ENCODE data around the gene WNT9A. TPM values are rescaled to one million over a fixed set of nuclear protein-coding genes. Genes with fewer than 3 reads are reported as not detected.
"Not testable (repeated sequence)": the region's sequence is repeated elsewhere in the genome, so short reads cannot be mapped to it uniquely, and the experiment has no call there.

The WNT9A gene
- total RNA-seq, 1 experiment from 2014 or later = not detected

DNA sequence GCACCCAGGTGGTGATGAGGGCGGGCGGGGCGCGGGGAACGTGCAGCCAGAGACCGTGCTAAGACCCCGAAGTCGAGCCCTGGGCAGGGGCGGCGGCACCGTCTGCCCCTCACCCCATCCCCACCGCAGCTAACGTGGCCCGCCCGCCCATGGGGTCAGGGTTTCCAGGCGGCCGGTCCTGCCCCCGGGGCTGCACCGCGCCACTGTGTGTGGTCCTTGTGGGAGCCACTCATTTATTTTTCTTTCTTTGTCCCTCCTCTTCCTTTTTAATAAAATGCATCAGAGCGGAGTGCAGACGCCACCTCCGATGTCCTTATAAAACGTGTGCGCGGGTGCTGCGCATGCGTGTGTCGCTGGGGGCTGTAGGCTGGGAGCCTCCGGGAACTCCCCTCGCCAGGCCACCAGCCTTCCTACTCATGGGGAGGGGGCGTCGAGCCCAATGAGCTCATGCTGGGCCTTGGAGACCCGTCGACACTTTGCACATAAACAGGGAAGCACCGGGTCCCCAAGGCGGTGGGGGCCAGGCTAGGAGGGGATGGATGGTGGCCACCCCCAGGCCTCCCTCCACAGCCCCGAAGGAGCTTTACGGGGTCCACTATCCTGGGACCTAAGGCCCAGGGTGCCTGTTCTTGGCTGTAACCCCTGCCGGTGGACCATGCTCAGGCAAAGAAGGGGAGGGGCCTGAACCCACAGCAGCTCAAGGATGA, 59.9 kb downstream of the WNT9A start:
- no peak for DNase-seq (ENCODE audit: low spot score)

DNA sequence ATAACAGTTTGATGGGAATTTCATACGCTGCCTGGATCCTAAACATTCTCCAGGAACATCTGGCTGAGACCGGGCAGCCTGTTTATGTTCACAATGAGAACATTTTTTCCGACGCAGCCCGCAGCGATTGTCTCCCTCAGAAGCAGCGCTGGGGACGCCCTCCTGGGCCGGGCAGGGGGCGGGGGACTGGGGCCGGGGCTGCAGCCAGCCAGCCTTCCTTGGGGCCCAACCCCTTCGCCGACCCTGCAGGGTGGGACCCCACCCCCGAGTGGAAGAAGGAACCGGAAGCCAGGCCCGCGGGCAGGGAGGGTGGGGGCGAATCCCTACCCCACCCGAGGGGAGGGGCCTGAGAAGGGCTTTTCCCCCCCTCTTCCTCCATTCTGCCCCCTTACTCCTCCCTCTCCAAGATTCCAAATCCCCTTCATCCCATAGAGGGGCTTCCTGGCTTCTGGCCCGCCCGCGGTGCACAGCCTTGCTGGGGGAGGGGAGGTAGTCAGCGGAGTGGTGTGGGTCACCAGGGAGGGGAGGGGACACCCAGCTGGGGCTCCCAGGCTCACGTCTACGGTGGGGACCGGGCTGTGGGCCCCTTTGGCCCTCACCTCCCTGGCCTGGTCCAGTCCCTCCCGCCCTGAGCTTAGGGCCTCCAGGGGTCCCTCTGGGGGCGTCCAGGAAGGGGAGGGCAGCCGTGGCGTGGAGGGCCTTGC, 60.6 kb downstream of the WNT9A start:
- DNase-seq (ENCODE audit: low spot score) = no peak

DNA sequence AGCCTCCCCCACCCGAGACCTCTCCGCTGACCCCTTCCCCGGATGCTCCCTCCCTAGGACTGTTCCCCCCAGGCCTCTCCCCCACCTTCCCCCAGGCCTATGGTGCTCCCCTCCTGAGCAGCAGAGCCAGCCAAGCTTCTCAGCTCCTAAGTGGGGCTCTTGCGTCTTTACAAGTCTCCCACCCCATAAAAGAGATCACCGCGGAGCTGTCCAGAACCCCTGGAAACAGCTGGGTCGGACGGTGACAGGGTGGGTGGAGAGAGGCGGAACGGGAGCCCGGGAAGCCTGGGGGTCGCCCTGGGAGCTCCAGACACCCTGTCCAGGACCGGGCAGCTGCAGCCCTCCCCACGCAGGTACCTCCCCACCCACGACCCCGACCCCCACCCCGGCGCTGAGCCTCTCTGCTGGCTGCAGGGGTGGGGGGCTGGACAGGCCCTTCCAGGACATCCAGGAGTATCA, 61.2 kb downstream of the WNT9A start:
- DNase-seq (ENCODE audit: low spot score) = no peak

DNA sequence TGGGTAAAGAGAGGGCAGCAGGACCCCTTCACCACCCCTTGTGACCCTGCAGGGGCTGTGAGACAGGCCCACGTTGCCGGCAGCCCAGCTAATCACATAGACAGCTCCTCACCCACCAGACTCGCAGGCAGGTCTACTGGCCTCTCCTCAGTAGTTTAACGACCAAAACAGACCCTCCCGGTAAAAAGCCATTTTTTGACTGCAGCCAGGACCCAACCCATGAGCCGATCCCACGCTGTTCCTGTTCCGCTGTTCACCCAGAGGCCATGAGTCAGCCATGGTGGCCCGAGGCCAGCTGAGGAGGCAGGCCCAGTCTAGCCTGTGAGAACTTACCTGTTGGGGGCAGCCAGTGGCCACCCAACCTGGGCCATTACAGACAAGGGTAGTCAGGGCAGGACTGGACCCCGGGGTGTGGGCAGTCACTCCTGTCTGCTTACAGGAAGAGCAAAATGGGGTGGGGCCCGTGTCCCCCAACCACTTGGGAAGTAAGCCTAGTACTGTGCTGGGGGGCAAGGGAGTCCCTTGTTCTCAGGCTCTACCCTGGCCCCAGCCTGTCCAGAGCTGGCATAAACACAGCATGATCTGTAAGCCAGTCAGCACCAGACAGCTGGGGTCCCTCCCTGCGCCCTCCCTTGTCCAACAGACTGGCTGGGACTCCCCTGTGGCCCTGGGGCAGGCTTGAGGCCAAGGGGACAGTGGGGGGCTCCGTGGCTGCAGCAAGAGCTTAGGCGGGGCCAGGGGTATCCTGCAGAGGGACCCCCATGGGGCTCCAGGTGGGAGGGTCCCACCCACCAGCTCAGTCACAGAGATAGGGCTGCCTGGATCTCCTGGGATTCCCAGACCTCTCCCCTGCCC, 61.9 kb downstream of the WNT9A start:
- DNase-seq (ENCODE audit: low spot score) = peak; percentile 39

DNA sequence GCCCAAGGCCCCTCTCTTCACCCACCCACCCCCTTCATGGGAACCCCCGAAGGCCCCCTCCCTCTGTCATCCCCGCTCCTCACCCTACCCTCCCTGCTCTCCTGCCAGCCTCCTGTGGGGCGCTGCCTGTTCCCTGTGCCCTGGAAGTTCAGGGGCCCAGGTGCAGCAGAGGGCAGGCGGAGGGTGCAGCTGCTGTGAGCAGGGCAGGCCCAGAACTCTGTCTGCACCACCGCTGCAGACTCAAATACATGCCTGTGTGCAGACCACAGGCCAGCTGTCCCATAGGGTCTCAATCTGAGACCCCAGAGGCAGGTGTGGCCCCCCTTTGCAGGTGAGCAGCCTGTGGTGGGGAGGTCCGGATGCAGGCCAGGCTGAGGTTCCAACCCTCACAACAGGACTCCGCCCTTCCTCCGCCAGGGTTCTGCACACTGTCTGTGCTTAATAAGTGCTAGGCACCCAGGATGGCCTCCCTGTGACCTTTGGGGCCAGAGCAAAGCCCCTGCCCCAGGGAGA, 62.5 kb downstream of the WNT9A start:
- no peak for DNase-seq (ENCODE audit: low spot score)

DNA sequence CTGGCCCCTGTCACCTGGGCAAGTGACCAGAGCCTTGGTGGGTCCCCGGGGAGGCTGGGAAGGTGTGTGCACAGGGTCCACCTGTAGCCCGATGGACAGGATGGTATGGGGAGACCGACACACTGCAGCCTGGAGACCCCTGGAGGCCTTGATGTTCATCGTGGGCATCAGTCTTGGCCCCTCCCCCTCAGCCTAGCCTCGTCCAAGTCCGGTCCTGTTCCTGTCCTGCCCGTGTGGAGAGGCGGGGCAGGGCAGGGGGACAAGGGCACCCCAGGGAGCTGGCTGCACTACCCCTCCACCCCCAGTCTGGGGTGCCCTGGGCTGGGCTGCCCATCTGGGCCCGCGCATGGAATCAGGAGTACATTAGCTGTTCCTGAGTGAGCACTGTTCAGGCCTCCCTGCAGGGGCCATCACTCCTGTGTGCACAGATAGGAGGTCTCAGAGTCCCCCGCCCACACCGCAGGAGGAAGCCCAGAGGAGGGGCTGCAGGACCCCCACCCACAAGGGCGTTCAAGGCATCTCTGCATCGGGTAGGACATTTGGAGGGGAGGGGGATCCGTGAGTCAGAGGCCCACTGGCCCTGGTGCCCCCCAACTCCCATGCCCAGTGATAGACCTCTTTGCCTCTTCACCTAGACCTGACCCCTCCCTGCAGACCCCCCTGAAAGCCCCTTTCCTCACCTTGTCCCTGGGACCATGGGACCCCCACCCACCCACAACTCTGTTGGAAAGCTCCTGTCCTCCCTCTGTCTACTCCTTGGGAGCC, 63.2 kb downstream of the WNT9A start:
- no peak for DNase-seq (ENCODE audit: low spot score)

DNA sequence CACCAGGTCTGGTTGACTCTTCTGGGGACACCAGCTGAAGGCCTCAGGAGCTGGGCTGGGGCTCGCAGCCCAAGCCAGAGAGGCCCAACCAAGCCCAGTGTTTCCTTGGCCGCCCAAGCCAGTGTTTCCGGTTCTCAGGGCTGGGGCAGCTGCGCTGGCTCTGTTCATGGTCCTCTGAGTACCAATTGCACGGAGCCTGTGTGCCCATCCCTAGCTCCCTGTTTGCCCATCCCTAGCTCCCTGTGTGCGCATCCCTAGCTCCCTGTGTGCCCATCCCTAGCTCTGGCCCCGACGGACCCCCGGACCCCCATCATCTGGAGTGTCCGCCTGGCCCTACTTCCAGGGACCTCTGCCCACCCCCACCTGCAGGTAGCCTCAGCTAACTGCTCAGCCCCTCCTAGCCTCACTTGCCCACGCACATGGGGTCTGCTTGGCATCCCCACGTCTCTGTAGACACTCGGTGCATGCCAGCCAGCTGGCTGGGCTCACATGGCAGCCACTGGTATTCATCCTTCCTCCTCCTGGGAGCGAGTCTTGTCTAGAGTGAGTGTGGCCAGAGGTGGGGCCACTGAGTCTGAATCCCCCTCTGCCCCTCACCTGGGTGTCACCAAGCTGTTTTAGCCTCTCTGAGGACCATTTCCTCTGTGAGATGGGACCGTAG, 64.0 kb downstream of the WNT9A start:
- no peak for DNase-seq (ENCODE audit: low spot score)

DNA sequence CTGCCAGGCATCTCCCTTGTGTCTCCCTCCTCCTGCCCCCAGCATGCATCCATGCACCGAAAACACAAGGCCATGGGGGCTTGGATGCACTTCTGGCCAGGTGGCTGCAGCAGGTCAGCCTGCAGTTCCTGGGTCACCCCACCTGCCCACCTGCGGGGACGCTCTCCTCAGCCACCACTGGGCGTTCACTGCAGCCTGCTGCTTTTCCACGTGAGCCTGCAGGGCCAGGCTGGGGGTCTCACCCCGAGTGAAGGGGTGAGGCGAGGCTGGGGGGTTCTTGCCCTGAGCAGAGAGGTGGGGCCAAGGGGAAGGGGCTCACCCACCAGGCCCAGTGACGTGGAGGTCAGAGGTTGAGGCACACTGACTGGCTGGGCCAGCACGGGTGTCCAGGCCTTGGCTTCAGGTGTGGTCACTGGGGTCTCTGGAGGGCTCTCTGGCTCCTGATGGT, 64.6 kb downstream of the WNT9A start:
- DNase-seq (ENCODE audit: low spot score) = no peak

DNA sequence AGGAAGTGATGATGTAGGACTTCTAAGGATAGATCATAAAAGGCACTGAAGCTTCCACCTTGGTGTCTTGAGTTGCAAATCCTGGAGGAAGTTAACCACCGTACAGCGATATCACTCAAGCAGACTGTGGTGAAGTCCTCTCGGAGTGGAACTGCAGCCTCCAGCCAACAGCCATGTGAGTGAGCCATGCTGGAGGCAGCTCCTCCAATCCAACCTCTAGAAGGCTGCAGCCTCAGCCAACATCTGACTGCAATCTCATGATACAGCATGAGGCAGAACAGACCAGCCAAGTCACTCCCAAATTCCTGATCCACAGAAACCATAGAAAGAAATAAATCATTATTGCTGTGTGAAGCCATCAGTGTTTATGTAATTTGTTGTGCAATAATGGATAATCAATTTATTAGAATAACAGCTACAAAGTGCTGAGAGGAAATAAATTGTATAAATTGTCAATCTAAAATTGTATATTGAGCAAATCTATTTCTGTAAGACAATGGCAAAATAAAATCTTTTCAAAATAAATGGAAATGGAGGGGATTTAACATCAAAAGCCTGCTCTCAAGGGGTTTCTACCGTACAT, 67.3 kb downstream of the WNT9A start:
- no peak for DNase-seq (ENCODE audit: low spot score)

DNA sequence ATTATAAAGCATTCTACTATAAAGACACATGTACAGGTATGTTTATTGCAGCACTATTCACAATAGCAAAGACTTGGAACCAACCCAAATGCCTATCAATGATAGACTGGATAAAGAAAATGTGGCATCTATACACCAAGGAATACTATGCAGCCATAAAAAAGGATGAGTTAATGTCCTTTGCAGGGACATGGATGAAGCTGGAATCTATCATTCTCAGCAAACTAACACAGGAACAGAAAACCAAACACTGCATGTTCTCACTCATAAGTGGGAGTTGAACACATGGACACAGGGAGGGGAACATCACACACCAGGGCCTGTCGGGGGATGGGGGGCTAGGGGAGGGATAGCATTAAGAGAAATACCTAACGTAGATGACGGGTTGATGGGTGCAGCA, 69.9 kb downstream of the WNT9A start:
- DNase-seq (ENCODE audit: low spot score) = not testable (repeated sequence)

DNA sequence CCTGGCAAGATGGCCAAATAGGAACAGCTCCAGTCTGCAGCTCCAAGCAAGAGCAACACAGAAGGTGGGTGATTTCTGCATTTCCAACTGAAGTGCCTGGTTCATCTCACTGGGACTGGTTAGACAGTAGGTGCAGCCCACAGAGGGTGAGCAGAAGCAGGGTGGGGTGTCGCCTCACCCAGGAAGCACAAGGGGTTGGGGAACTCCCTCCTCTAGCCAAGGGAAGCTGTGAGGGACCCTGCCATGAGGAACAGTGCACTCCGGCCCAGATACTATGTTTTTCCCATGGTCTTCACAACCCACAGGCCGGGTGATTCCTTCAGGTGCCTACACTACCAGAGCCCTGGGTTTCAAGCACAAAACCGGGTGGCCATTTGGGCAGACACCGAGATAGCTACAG, 75.8 kb downstream of the WNT9A start:
- not testable (repeated sequence) for DNase-seq (ENCODE audit: low spot score)

DNA sequence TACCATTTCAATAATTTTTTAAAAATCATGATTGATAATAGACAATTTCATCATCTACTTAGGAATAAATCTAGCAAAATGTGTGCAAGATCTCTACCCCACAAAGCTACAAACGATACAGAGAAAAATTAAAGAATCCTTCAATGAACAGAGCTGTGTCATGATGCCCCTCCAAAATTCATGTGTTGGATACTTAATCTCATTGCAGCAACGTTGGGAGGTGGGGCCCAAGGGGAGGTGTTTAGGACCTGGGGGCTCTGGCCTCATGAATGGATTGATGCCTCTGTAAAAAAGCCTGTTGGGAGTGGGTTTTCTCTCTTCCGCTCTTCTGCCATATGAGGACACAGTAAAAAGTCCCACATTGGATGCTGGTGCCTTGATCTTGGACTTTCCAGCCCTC, 77.4 kb downstream of the WNT9A start:
- DNase-seq (ENCODE audit: low spot score) = no peak

DNA sequence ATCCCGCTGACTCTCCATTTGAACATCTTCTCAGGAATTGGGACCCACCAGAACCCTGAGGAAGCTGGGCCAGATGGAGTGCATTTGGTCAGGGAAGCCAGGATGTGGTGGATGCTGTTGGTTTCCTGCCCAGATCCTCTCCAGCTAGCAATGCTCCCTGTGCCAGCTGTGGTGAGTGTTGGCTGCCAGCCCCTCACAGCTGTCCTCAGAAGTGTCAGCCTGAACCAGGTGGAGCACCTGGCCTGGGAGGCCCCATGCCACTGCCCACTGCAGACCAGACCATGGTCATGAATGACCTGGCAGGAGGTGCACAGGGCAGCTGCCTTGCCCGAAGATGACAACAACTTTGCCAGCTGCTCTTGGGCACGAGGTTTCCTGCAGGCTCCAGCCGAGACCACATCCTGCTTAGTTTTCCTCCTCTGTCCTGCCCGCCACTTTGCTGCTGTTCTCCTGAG, 77.9 kb downstream of the WNT9A start:
- DNase-seq (ENCODE audit: low spot score) = no peak

DNA sequence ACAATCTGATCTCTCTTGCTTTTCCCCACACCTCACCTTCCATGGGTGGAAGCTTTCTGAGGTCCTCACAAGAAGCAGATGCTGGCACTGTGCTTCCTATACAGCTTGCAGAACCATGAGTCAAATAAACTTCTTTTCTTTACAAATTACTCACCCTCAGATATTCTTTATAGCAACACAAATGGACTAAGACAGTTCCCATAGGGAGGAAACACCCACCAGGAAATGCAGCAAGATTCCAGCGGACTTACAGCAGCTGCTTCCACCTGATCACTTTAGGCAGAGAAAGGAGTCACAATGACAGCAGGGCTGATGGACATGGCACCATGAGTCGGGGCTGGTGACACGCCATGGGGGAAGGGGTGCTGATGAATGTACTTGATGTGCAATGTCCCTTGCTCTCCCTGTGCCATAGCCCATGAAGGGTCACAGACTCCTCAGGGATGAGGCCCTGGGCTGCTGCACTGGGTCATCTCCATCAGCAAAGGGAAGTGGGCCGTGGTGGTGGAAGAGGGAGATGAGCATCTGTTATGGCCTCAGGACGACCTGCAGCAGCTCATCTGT, 78.4 kb downstream of the WNT9A start:
- DNase-seq (ENCODE audit: low spot score) = no peak

Small RNA genes within 50 kb of the gene (small RNA-seq; reads per million reads assigned to genes)
- gene MIR5008 = not detected
- gene SEPT14P17 = not detected

Other genes starting within 250 kb of the WNT9A start
- 46.1 and 49.6 TPM in 2 replicates for gene JMJD4, start 212.6 kb downstream of the WNT9A start, total RNA-seq (2014; rRNA removed; shearing (Covaris generic))
- 56.8 and 57.1 TPM in 2 replicates for gene SNAP47, start 212.5 kb downstream of the WNT9A start, total RNA-seq (2014; rRNA removed; shearing (Covaris generic))
- gene PRSS38, start 132.3 kb downstream of the WNT9A start, total RNA-seq (2014; rRNA removed; shearing (Covaris generic)) = not detected in 2 replicates
- not detected in 2 replicates for gene WNT3A, start 59.1 kb upstream of the WNT9A start, total RNA-seq (2014; rRNA removed; shearing (Covaris generic))
- gene ARF1, start 134.8 kb upstream of the WNT9A start, total RNA-seq (2014; rRNA removed; shearing (Covaris generic)) = 387 and 400 TPM in 2 replicates
- 30.3 and 38.4 TPM in 2 replicates for gene C1orf35, start 155.4 kb upstream of the WNT9A start, total RNA-seq (2014; rRNA removed; shearing (Covaris generic))
- gene MRPL55, start 161.4 kb upstream of the WNT9A start, total RNA-seq (2014; rRNA removed; shearing (Covaris generic)) = 158 and 201 TPM in 2 replicates
- 608 and 613 TPM in 2 replicates for gene GUK1, start 192.3 kb upstream of the WNT9A start, total RNA-seq (2014; rRNA removed; shearing (Covaris generic))
- gene GJC2, start 202.0 kb upstream of the WNT9A start, total RNA-seq (2014; rRNA removed; shearing (Covaris generic)) = 45.3 and 48.4 TPM in 2 replicates
- gene IBA57, start 217.9 kb upstream of the WNT9A start, total RNA-seq (2014; rRNA removed; shearing (Covaris generic)) = 16.5 and 30.4 TPM in 2 replicates